GOT3 (cell line): ENCODE measurements around the gene S100B.
"Not testable (repeated sequence)": the region's sequence is repeated elsewhere in the genome, so short reads cannot be mapped to it uniquely, and the experiment has no call there.

Experiments
- DNase-seq: peaks from one replicate; lab custom pipeline; 2025; ENCODE audit warnings: mixed read lengths; lab: John Stamatoyannopoulos, UW

Gene S100B

GRCh38 chr21:46604975-46605766, at the start of gene S100B:
TSS of gene S100B (minus strand) at chr21:46605082. CDS start at chr21:46602415, 2,667 bp downstream.
- DNase-seq, result no peak

GRCh38 chr21:46651121-46651520, 46.2 kb upstream of the S100B start:
- no peak for DNase-seq

GRCh38 chr21:46650476-46651098, 45.7 kb upstream of the S100B start:
- no peak for DNase-seq

GRCh38 chr21:46649356-46649755, 44.5 kb upstream of the S100B start:
- DNase-seq, result no peak

- no peak for DNase-seq
These were observed 43.7 kb upstream of the S100B start for GRCh38 chr21:46648539-46648938.

- DNase-seq, result no peak
These were observed 41.8 kb upstream of the S100B start for GRCh38 chr21:46646541-46647154.

GRCh38 chr21:46645840-46646239, 41.0 kb upstream of the S100B start:
- no peak for DNase-seq

- no peak for DNase-seq
These were observed 38.7 kb upstream of the S100B start for GRCh38 chr21:46643379-46644177.

GRCh38 chr21:46641656-46642055, 36.8 kb upstream of the S100B start:
- no peak for DNase-seq

- no peak for DNase-seq
These were observed 34.9 kb upstream of the S100B start for GRCh38 chr21:46639489-46640386.

GRCh38 chr21:46637952-46638746, 33.3 kb upstream of the S100B start:
- DNase-seq, result no peak

GRCh38 chr21:46636550-46637285, 31.8 kb upstream of the S100B start:
- DNase-seq, result no peak

- no peak for DNase-seq
These were observed 31.3 kb upstream of the S100B start for GRCh38 chr21:46636181-46636512.

- DNase-seq, result peak; percentile 95
These were observed 30.7 kb upstream of the S100B start, which contains the start of gene PRMT2 for GRCh38 chr21:46635324-46636180. TSS of gene PRMT2 (plus strand) at chr21:46635674. CDS start at chr21:46636952, 1,278 bp downstream.

- no peak for DNase-seq
These were observed 30.1 kb upstream of the S100B start for GRCh38 chr21:46634966-46635323.

- DNase-seq, result no peak
These were observed 29.5 kb upstream of the S100B start for GRCh38 chr21:46634427-46634826.

- DNase-seq, result no peak
These were observed 28.7 kb upstream of the S100B start for GRCh38 chr21:46633566-46633965.

GRCh38 chr21:46630915-46631314, 26.0 kb upstream of the S100B start:
- not testable (repeated sequence) for DNase-seq

GRCh38 chr21:46628868-46629267, 24.0 kb upstream of the S100B start:
- DNase-seq, result no peak
